Transverse colon (tissue), 3 donors: ENCODE results near the gene ASCC2.

Experiments used
- CTCF ChIP-seq, 5 experiments: fragments of 200-600 bp in 3 of 5; fragments of 450-650 bp in 2 of 5; sonication (generic) in 3 of 5; IDR thresholded peaks; 1 replicate in 2 of 5; 2 replicates in 3 of 5; pipeline ENCODE4 v1.5.1; 2016 to 2017; ENCODE audit warnings: antibody characterized with exemption in 5 of 5, inconsistent platforms in 3 of 5, mild to moderate bottlenecking in 2 of 5, moderate library complexity in 1 of 5
- POLR2A ChIP-seq: fragments of 450-650 bp; IDR thresholded peaks from one replicate; pipeline ENCODE4 v1.6.1; 2016; ENCODE audit warnings: antibody characterized with exemption, mild to moderate bottlenecking, moderate library complexity

- TF ChIP-seq CTCF (IDR thresholded peaks at IDR 0.05) = no peak
- TF ChIP-seq POLR2A = no peak
These were observed 22.1 kb upstream of the ASCC2 start for GRCh38 chr22:29860006-29860766.
